Keratinocyte (primary cell): ENCODE data around the gene OCIAD1. TPM values are rescaled to one million over a fixed set of nuclear protein-coding genes. Genes with fewer than 3 reads are reported as not detected.

Experiments
- DNase-seq: peaks from one replicate; pipeline ENCODE4 v3.0.0-alpha.2; 2011; ENCODE audit warnings: low read depth, missing footprints, low spot score
- FAIRE-seq: peaks from 2 replicates; lab custom pipeline; 2011; peaks lifted over from hg19 to GRCh38; lab: Jason Lieb, UNC
- H2AFZ ChIP-seq: 2 replicates; pipeline ENCODE4 v1.6.0; 2012; ENCODE audit warnings: low read length, control low read depth, inconsistent platforms; ENCODE audit not compliant: control insufficient read depth
- H3K27ac ChIP-seq: 2 replicates; pipeline ENCODE4 v1.5.1; 2011; ENCODE audit warnings: low read length; ENCODE audit not compliant: control insufficient read depth, insufficient read depth
- H3K27me3 ChIP-seq: 3 replicates; pipeline ENCODE4 v1.6.0; 2011; ENCODE audit warnings: low read length; ENCODE audit not compliant: control insufficient read depth, insufficient read depth; ENCODE audit errors: extremely low read depth
- H3K36me3 ChIP-seq, 2 experiments: 2 replicates in 1 of 2; 3 replicates in 1 of 2; pipeline ENCODE4 v1.5.1; 2011; ENCODE audit warnings: low read length in 2 of 2, mild to moderate bottlenecking in 1 of 2; ENCODE audit not compliant: control insufficient read depth in 2 of 2, insufficient read depth in 2 of 2; ENCODE audit errors: extremely low read depth in 1 of 2
- H3K4me1 ChIP-seq: 3 replicates; pipeline ENCODE4 v1.5.1; 2011; ENCODE audit warnings: low read length; ENCODE audit not compliant: control insufficient read depth, insufficient read depth; ENCODE audit errors: extremely low read depth
- H3K4me2 ChIP-seq: 3 replicates; pipeline ENCODE4 v1.6.0; 2011; ENCODE audit warnings: low read depth, low read length; ENCODE audit not compliant: control insufficient read depth, insufficient read depth; ENCODE audit errors: extremely low read depth
- H3K4me3 ChIP-seq, 3 experiments: fragments of 200-600 bp in 1 of 3; sonication (generic) in 1 of 3; 2 replicates in 2 of 3; 3 replicates in 1 of 3; pipeline ENCODE4 v1.5.1; 2011 to 2016; ENCODE audit warnings: low read length in 3 of 3, mild to moderate bottlenecking in 3 of 3, control low read depth in 2 of 3, inconsistent platforms in 1 of 3, low read depth in 1 of 3, mixed read lengths in 1 of 3, mixed run types in 1 of 3, moderate library complexity in 1 of 3; ENCODE audit not compliant: control insufficient read depth in 2 of 3, insufficient read depth in 2 of 3; ENCODE audit errors: extremely low read depth in 1 of 3
- H3K79me2 ChIP-seq: 2 replicates; pipeline ENCODE4 v1.6.0; 2012; ENCODE audit warnings: low read length; ENCODE audit not compliant: control insufficient read depth, insufficient read depth
- H3K9ac ChIP-seq: 3 replicates; pipeline ENCODE4 v1.6.0; 2011; ENCODE audit warnings: low read length; ENCODE audit not compliant: control insufficient read depth, insufficient read depth; ENCODE audit errors: extremely low read depth
- H3K9me1 ChIP-seq: 3 replicates; pipeline ENCODE4 v1.6.0; 2011; ENCODE audit warnings: low read length; ENCODE audit not compliant: control insufficient read depth, insufficient read depth; ENCODE audit errors: extremely low read depth
- H3K9me3 ChIP-seq: 2 replicates; pipeline ENCODE4 v1.5.1; 2012; ENCODE audit warnings: low read depth, low read length; ENCODE audit not compliant: control insufficient read depth
- H4K20me1 ChIP-seq: 3 replicates; pipeline ENCODE4 v1.6.0; 2011; ENCODE audit warnings: low read length; ENCODE audit not compliant: control insufficient read depth, insufficient read depth; ENCODE audit errors: extremely low read depth
- EZH2 ChIP-seq: IDR thresholded peaks from one replicate; pipeline ENCODE4 v1.6.1; 2012; ENCODE audit warnings: inconsistent platforms, mild to moderate bottlenecking, low read length, moderate library complexity
- dilution Hi-C: fragments of 300-500 bp; cut with MboI; formaldehyde crosslinking; loops from one replicate; pipeline ENCODE4 v1.7.0; 2020; ENCODE audit warnings: low sequenced_read_pairs; ENCODE audit not compliant: extremely low pct_ligation_motif_present
- polyA plus RNA-seq, 5 experiments: library from polyadenylated mRNA; depleted of rRNA in 3 of 5; stranded (reverse) in 3 of 5; stranded (forward) in 1 of 5; unstranded in 1 of 5; fragments of >200 nt; gene quantifications; 1 replicate in 1 of 5; 2 replicates in 3 of 5; 3 replicates in 1 of 5; pipeline versions ENCODE4 v1.2.1 to v1.2.3, GENCODE V29; 2011 to 2012; ENCODE audit warnings: missing spikeins in 2 of 5, low read depth in 1 of 5, low replicate concordance in 1 of 5
- TF ChIP-seq, protein P1 (sequence below), 3 experiments: IDR thresholded peaks in 1 of 3; conservative IDR thresholded peaks in 1 of 3; optimal IDR thresholded peaks in 1 of 3; 2 replicates in 2 of 3; 3 replicates in 1 of 3; pipeline versions ENCODE3 to v1.5.1; 2011; ENCODE audit warnings: low read length in 3 of 3, mild to moderate bottlenecking in 3 of 3, moderate library complexity in 2 of 3, control low read depth in 1 of 3, inconsistent platforms in 1 of 3; ENCODE audit not compliant: insufficient read depth in 2 of 3; ENCODE audit errors: extremely low read depth in 1 of 3

OCIAD1 gene
- polyA plus RNA-seq, 1 donor (not counting 4 experiments of a cell fraction or from before 2014, with no cell fraction given) = 199 TPM

GRCh38 chr4:48906206-48907173, 75.6 kb downstream of the OCIAD1 start, which contains the start of gene OCIAD2:
Gene OCIAD2, minus strand, starts transcription at chr4:48906774. Its CDS starts 2,225 bp downstream, at chr4:48904549.
- dilution Hi-C loops = no loop called here
- Histone ChIP-seq H3K27me3 (no peaks in the 10 kb centered on the region), H3K4me1 (peaks cover 58% of the 10 kb centered on the region), H3K9me1 (peaks cover 6% of the 10 kb centered on the region), H3K4me2 (peak within 1 kb of the TSS; percentile 99), H3K36me3 (peaks cover 0 to 18% of the 10 kb centered on the region in 2 experiments), H3K27ac (peak within 1 kb of the TSS; percentile 68), H2AFZ (peak within 1 kb of the TSS; percentile 96), H3K79me2 (peaks cover 30% of the 10 kb centered on the region), H3K9me3 (no peaks in the 10 kb centered on the region), H3K4me3 (peak within 1 kb of the TSS; percentile 74 to 88 (median 85)), H3K9ac (peak within 1 kb of the TSS; percentile 78), H4K20me1 (no peaks in the 10 kb centered on the region)
- TF ChIP-seq, protein P1, sequence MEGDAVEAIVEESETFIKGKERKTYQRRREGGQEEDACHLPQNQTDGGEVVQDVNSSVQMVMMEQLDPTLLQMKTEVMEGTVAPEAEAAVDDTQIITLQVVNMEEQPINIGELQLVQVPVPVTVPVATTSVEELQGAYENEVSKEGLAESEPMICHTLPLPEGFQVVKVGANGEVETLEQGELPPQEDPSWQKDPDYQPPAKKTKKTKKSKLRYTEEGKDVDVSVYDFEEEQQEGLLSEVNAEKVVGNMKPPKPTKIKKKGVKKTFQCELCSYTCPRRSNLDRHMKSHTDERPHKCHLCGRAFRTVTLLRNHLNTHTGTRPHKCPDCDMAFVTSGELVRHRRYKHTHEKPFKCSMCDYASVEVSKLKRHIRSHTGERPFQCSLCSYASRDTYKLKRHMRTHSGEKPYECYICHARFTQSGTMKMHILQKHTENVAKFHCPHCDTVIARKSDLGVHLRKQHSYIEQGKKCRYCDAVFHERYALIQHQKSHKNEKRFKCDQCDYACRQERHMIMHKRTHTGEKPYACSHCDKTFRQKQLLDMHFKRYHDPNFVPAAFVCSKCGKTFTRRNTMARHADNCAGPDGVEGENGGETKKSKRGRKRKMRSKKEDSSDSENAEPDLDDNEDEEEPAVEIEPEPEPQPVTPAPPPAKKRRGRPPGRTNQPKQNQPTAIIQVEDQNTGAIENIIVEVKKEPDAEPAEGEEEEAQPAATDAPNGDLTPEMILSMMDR (optimal IDR thresholded peaks at IDR 0.05 in 1 of 3, IDR thresholded peaks at IDR 0.05 in 1 of 3, conservative IDR thresholded peaks at IDR 0.05 in 1 of 3; ENCODE audit: extremely low read depth in 1 of 3, insufficient read depth in 2 of 3, low read length in 3 of 3) = peak in 2 of 3 experiments; percentile 8 to 39
- TF ChIP-seq EZH2 = no peak
- FAIRE-seq = peak; percentile 63
- DNase-seq = no peak

DNA sequence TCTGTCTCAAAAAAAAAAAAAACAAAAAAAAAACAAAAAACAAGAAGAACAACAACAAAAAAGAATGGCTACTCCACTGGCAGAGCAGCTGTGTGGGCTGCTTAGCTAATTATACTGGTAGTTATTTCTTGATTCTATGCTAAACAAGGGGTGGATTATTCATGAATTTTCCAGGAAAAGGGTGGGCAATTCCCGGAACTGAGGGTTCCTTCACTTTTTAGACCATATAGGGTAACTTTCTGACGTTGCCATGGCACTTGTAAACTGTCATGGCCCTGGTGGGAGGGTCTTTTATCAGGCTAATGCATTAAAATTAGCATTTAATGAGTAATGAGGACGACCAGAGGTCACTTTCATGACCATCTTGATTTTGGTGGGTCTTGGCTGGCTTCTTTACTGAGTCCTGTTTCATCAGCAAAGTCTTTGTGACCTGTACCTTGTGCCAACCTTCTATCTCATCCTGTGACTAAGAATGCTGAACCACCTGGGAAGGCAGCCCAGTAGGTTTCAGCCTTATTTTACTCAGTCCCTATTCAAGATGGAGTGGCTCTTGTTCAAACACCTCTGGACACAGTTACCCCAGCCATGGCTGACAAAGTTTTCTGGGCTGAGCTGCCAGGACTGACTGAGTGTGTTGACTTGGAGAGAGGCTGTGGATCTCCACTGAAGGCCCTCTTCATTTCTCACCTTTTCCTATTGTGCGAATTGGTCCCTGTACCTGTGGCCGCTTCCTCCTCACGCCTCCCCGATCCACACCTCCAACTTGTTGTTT, 77.0 kb downstream of the OCIAD1 start:
- H3K9ac ChIP-seq = no peak overlapping the region
- dilution Hi-C loops = no loop called here
- no peak overlapping the region for H2AFZ ChIP-seq
- peaks cover 30% of the 10 kb centered on the region for H3K79me2 ChIP-seq
- peaks cover 0 to 12% of the 10 kb centered on the region in 2 experiments for H3K36me3 ChIP-seq
- peaks cover 6% of the 10 kb centered on the region for H3K9me1 ChIP-seq
- TF ChIP-seq EZH2 = no peak
- TF ChIP-seq, protein P1 (optimal IDR thresholded peaks at IDR 0.05 in 1 of 3, IDR thresholded peaks at IDR 0.05 in 1 of 3, conservative IDR thresholded peaks at IDR 0.05 in 1 of 3; ENCODE audit: extremely low read depth in 1 of 3, insufficient read depth in 2 of 3, low read length in 3 of 3) = no peak
- H3K27ac ChIP-seq = peak overlapping the region; percentile 49
- peak; percentile 29 for FAIRE-seq
- H4K20me1 ChIP-seq = no peaks in the 10 kb centered on the region
- H3K4me2 ChIP-seq = no peak overlapping the region
- no peak overlapping the region for H3K4me3 ChIP-seq
- H3K27me3 ChIP-seq = no peaks in the 10 kb centered on the region
- H3K4me1 ChIP-seq = peaks cover 59% of the 10 kb centered on the region
- H3K9me3 ChIP-seq = no peaks in the 10 kb centered on the region
- no peak for DNase-seq
